NCI-H187 (cell line): ENCODE results near the gene TYW1.
"Not testable (repeated sequence)": the region's sequence is repeated elsewhere in the genome, so short reads cannot be mapped to it uniquely, and the experiment has no call there.

Experiments used
- DNase-seq, 2 experiments: peaks; one replicate each; lab custom pipeline; 2025; lab: John Stamatoyannopoulos, UW

The TYW1 gene

GRCh38 chr7:67191002-67191720, 194.5 kb downstream of the TYW1 start:
- DNase-seq: not testable (repeated sequence)

- DNase-seq: not testable (repeated sequence)
Measured at GRCh38 chr7:67192123-67192702, 195.6 kb downstream of the TYW1 start.

GRCh38 chr7:67192889-67193613, 196.4 kb downstream of the TYW1 start:
- DNase-seq: peak in 1 of 2 experiments; percentile 13

- not testable (repeated sequence) for DNase-seq
Measured at GRCh38 chr7:67196176-67196575, 199.5 kb downstream of the TYW1 start.

- not testable (repeated sequence) for DNase-seq
Measured at GRCh38 chr7:67198865-67199526, 202.4 kb downstream of the TYW1 start.

- DNase-seq: not testable (repeated sequence)
Measured at GRCh38 chr7:67205772-67206171, 209.1 kb downstream of the TYW1 start.

- no peak for DNase-seq
Measured at GRCh38 chr7:67206452-67206851, 209.8 kb downstream of the TYW1 start.

GRCh38 chr7:67208656-67209055, 212.0 kb downstream of the TYW1 start:
- not testable (repeated sequence) for DNase-seq

- no peak for DNase-seq
Measured at GRCh38 chr7:67209256-67209655, 212.6 kb downstream of the TYW1 start.

- DNase-seq: no peak
Measured at GRCh38 chr7:67210567-67210966, 213.9 kb downstream of the TYW1 start.

GRCh38 chr7:67211650-67212330, 215.2 kb downstream of the TYW1 start:
- DNase-seq: not testable (repeated sequence)

GRCh38 chr7:67213038-67213437, 216.4 kb downstream of the TYW1 start:
- not testable (repeated sequence) for DNase-seq

GRCh38 chr7:67223551-67223950, 226.9 kb downstream of the TYW1 start:
- DNase-seq: not testable (repeated sequence)

- not testable (repeated sequence) for DNase-seq
Measured at GRCh38 chr7:67226340-67226907, 229.8 kb downstream of the TYW1 start.

GRCh38 chr7:67226967-67227366, 230.3 kb downstream of the TYW1 start:
- DNase-seq: not testable (repeated sequence)

GRCh38 chr7:67229018-67229417, 232.4 kb downstream of the TYW1 start:
- not testable (repeated sequence) for DNase-seq

- not testable (repeated sequence) for DNase-seq
Measured at GRCh38 chr7:67230029-67230428, 233.4 kb downstream of the TYW1 start.

- not testable (repeated sequence) for DNase-seq
Measured at GRCh38 chr7:67233506-67233905, 236.9 kb downstream of the TYW1 start.

GRCh38 chr7:67236216-67236615, 239.6 kb downstream of the TYW1 start:
- not testable (repeated sequence) for DNase-seq

- DNase-seq: not testable (repeated sequence)
Measured at GRCh38 chr7:67242871-67243270, 246.2 kb downstream of the TYW1 start.

- not testable (repeated sequence) for DNase-seq
Measured at GRCh38 chr7:67248364-67248763, 251.7 kb downstream of the TYW1 start.
